Inflammatory macrophage treated with lipopolysaccharide for 1 hour (primary cell): ENCODE data around the gene TIMM50.
"Not testable (repeated sequence)": the region's sequence is repeated elsewhere in the genome, so short reads cannot be mapped to it uniquely, and the experiment has no call there.

Source experiments
- DNase-seq, 2 donors: peaks; one replicate each; pipeline ENCODE4 v3.0.0-alpha.2; 2020 to 2022

The TIMM50 gene

GRCh38 chr19:39470724-39471339 is 9.8 kb upstream of the TIMM50 start:
- no peak for DNase-seq

GRCh38 chr19:39471756-39472536 is 8.7 kb upstream of the TIMM50 start:
- DNase-seq, result no peak

- no peak for DNase-seq
Observed at GRCh38 chr19:39472746-39473442, 7.7 kb upstream of the TIMM50 start.

GRCh38 chr19:39473443-39473960 is 7.1 kb upstream of the TIMM50 start:
- DNase-seq, result no peak

- DNase-seq, result peak in 1 of 2 donors; percentile 61
Observed at GRCh38 chr19:39474139-39474620, 6.5 kb upstream of the TIMM50 start.

GRCh38 chr19:39475748-39476147 is 4.9 kb upstream of the TIMM50 start:
- no peak for DNase-seq

GRCh38 chr19:39479319-39479801 is 1.3 kb upstream of the TIMM50 start:
- not testable (repeated sequence) for DNase-seq

- no peak for DNase-seq
Observed at GRCh38 chr19:39479916-39480315, 722 bp upstream of the TIMM50 start.

GRCh38 chr19:39481229-39481545 is 549 bp downstream of the TIMM50 start:
- no peak for DNase-seq

- no peak for DNase-seq
Observed at GRCh38 chr19:39481676-39482075, 1.0 kb downstream of the TIMM50 start.

- DNase-seq, result no peak
Observed at GRCh38 chr19:39483141-39483540, 2.5 kb downstream of the TIMM50 start.

GRCh38 chr19:39489756-39490155 is 9.1 kb downstream of the TIMM50 start:
- no peak for DNase-seq

GRCh38 chr19:39492225-39492624 is 11.6 kb downstream of the TIMM50 start:
- no peak for DNase-seq

- no peak for DNase-seq
Observed at GRCh38 chr19:39492788-39493187, 12.2 kb downstream of the TIMM50 start.

- no peak for DNase-seq
Observed at GRCh38 chr19:39494661-39495060, 14.0 kb downstream of the TIMM50 start.

- no peak for DNase-seq
Observed at GRCh38 chr19:39496063-39496462, 15.4 kb downstream of the TIMM50 start.

- no peak for DNase-seq
Observed at GRCh38 chr19:39497701-39497995, 17.0 kb downstream of the TIMM50 start.

GRCh38 chr19:39497996-39498797 is 17.6 kb downstream of the TIMM50 start:
- no peak for DNase-seq

GRCh38 chr19:39498798-39499642 is 18.4 kb downstream of the TIMM50 start, which contains the start of gene DLL3:
TSS of gene DLL3 (plus strand) at chr19:39498947. CDS start at chr19:39498975, 28 bp downstream.
- no peak for DNase-seq

GRCh38 chr19:39499932-39500331 is 19.3 kb downstream of the TIMM50 start:
- no peak for DNase-seq

- DNase-seq, result no peak
Observed at GRCh38 chr19:39500543-39500942, 19.9 kb downstream of the TIMM50 start.

GRCh38 chr19:39501340-39501739 is 20.7 kb downstream of the TIMM50 start:
- no peak for DNase-seq
